DND-41 (cell line): ENCODE data around the gene RASL10A.

ENCODE experiments used
- EZH2 ChIP-seq: IDR thresholded peaks from 3 replicates; pipeline ENCODE4 v1.6.1; 2012; ENCODE audit warnings: borderline replicate concordance, low read depth, mild to moderate bottlenecking, moderate library complexity, low read length, inconsistent platforms; ENCODE audit not compliant: severe bottlenecking
- TF ChIP-seq, protein P1 (sequence below): IDR thresholded peaks from 2 replicates; pipeline ENCODE4 v1.5.1; 2012; ENCODE audit warnings: borderline replicate concordance, low read length, moderate library complexity, mild to moderate bottlenecking; ENCODE audit not compliant: poor library complexity, severe bottlenecking; ENCODE audit errors: extremely low read depth

DNA sequence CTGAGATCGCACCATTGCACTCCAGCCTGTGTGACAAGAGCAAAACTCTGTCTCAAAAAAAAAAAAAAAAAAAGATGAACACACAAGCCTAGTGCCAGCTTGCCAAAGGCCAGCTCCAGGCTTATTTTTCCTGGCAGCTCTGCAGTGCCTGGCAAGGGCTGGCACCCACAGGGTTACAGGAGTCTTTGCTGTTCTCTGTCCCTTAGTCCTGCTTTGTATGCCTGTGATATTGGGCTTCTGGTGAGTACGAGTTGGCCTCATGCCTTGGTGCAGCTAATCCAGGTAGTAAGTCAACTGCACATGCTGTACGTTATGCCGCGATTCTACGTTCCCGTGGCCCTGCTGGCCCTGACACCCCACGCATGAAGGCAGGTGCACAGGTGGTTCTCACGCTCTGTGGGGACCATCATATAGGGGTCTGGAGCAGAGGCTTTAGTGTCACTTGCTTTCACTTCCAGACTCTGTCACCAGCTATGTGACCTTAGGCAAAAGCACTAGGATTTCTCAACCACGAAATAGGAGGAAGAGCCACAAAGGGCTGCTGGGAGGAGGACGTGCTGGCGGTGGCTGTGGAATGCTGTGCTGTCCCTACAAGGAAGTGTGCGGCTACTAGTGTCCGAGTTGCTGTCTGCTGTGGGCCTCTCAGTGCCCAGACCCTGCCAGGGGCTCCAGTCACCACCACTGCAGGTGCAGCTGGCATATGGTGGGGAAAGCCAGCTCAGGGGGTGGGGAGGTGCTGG, 21.4 kb upstream of the RASL10A start:
- TF ChIP-seq, protein P1, sequence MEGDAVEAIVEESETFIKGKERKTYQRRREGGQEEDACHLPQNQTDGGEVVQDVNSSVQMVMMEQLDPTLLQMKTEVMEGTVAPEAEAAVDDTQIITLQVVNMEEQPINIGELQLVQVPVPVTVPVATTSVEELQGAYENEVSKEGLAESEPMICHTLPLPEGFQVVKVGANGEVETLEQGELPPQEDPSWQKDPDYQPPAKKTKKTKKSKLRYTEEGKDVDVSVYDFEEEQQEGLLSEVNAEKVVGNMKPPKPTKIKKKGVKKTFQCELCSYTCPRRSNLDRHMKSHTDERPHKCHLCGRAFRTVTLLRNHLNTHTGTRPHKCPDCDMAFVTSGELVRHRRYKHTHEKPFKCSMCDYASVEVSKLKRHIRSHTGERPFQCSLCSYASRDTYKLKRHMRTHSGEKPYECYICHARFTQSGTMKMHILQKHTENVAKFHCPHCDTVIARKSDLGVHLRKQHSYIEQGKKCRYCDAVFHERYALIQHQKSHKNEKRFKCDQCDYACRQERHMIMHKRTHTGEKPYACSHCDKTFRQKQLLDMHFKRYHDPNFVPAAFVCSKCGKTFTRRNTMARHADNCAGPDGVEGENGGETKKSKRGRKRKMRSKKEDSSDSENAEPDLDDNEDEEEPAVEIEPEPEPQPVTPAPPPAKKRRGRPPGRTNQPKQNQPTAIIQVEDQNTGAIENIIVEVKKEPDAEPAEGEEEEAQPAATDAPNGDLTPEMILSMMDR = no peak
- no peak for TF ChIP-seq EZH2
